CD4-positive, alpha-beta T cell treated with Interleukin-17A for 4 hours (primary cell): ENCODE measurements around the gene ABO.
"Not testable (repeated sequence)": the region's sequence is repeated elsewhere in the genome, so short reads cannot be mapped to it uniquely, and the experiment has no call there.

Experiments used
- DNase-seq: peaks from one replicate; pipeline ENCODE4 v3.0.0-alpha.2; 2020; ENCODE audit warnings: mixed read lengths

The ABO gene

DNA sequence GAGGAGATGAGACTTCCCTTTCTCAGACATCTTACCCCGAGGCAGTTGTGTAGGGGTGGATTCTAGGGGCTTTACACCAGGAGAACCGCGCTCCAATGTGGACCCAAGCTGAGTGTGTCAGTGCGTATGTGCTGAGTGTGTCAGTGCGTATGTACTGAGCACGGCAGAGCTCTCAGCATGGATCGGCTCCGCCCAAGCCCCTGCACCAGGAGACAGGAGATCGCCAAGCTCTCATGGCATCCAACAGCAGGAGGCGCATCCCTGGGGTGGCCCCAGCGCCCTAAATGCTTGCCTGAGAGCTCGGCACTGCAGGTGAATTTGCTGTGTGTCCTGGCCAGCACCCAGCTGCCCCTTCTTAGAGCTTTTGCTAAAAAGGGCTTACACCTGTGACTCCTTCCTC, 53.0 kb downstream of the ABO start:
- not testable (repeated sequence) for DNase-seq

DNA sequence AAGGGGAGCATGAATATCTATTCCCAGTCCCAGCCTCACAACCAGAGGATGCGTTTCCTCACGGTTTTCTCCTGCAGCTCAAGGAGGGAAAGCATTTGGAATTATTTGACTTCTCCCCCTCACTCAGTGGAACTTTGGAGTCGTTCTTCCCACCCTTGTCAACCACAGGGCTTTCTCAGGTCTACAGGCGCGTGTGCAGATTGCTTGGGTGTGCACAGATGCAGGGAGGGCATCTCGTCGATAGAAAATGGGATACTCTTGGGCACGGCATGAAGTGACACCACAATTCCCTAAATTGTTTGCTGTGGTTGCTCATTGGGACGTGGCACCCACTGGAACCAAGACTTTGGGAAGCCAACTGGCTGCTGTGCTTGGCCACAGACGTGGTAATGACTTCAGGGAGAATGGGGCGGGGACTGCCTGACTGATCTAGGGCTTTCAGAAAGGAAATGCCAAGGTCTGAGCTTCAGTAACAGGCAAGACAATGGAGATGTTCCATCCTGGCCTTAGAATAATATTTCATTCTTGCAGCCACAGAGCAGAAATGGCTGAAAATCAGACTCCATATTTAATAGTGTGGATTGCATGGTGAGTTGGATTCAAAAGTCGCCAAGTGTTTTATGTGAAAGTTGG, 53.7 kb downstream of the ABO start:
- no peak for DNase-seq

DNA sequence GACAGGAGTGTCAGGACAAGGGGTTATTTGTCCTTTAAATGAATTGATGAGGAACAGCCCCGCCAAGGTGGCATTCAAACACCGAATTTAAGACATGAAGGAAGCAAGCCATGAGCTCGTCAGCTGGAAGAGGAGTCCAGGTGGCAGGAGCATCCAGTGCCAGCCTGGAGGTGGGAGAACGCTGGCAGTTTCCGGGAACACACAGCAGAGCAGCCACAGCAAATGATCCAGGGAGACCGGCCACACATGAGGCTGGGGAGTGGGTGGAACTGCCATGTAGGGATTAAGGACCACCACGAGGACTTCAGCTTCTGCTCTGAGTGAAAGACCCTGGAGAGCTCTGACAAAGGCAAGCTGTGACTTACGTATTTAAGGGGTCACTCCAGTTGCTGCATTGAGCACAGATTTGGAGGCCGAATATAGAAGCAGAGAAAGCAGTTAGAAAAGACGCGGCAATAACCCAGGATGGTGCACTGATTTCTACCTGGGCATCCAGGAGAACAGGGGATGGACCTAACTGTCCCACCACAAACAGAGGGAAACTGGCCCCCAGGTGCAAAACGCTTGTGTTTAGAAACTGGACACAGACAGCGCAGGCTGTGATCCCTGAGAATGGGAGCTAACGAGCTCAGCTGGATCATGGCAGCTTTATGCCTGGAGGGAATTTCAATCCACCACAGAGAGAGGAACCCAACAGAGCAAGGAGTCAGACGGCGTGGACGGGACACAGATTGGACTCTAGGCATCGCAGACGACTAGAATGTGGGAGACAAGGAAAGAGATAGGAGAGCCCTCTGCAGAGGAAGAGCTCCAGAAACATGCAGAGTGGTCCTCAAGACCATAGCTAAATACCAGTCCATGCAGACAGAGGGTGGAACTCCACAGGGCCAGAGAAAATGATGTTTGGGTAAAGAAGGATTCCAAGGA, 56.7 kb downstream of the ABO start:
- not testable (repeated sequence) for DNase-seq

- DNase-seq: not testable (repeated sequence)
These were observed 57.5 kb downstream of the ABO start for GRCh38 chr9:133217333-133217988.

DNA sequence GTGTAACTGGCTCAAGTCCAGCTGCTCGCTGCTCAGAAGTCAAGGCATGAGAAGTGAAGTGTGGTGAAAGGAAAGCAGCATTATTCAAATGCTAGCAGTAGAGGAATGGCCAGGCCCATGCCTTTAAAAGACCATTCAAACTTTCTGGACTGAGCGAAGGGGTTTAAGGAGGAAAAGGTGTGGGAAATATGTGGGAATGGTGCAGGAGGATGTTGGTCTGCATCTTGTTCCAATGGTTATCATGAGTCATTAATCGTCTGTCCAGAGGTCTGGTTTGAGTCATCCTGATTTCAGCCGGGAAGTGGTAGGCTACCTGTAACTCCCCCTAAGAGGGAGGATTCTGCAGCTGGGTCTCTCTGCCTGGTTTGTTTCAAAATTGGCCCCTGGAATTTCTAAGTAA, 60.7 kb downstream of the ABO start:
- DNase-seq: not testable (repeated sequence)

GRCh38 chr9:133210609-133211008, 64.4 kb downstream of the ABO start:
- DNase-seq: no peak

- DNase-seq: no peak
These were observed 64.8 kb downstream of the ABO start for GRCh38 chr9:133210202-133210532.

- DNase-seq: not testable (repeated sequence)
These were observed 65.4 kb downstream of the ABO start for GRCh38 chr9:133209327-133210201.

GRCh38 chr9:133208880-133209300, 66.1 kb downstream of the ABO start, which contains the start of gene OBP2B:
Gene OBP2B (minus strand): TSS chr9:133209250. CDS start chr9:133209199, 51 bp downstream.
- DNase-seq: not testable (repeated sequence)

DNA sequence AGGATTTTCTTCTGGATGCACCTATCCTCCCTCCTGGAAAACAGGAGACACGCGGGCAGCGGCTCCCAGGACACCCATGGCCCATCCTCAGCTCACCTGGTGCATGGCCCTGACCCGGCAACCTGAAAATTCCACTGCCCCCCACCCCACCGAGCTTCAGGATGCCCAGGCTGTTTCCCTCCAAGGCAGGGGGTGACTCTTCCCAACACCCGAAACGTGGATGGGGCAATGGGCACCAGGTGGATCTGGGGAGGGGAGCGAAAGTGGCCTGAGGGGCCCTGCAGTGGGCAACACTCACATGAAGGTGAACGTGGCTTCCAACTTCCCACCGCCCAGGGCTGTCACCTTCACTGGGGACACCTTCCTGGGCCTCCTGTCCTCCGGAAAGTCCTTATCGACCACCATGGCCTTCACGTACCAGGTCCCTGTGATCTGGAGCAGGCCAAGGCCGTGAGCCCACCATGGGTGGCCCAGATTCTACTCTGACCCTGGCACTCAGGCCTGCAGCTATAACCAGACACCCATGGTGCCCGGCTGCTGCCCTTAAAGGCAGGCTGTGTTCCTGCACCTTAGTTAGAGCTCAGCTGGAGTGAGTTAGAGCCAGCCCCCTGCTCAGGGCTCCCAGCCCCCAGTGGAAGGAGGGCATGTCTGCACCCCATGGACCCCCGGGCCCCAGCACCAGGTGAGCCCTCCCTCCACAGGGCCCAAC, 66.7 kb downstream of the ABO start:
- not testable (repeated sequence) for DNase-seq

DNA sequence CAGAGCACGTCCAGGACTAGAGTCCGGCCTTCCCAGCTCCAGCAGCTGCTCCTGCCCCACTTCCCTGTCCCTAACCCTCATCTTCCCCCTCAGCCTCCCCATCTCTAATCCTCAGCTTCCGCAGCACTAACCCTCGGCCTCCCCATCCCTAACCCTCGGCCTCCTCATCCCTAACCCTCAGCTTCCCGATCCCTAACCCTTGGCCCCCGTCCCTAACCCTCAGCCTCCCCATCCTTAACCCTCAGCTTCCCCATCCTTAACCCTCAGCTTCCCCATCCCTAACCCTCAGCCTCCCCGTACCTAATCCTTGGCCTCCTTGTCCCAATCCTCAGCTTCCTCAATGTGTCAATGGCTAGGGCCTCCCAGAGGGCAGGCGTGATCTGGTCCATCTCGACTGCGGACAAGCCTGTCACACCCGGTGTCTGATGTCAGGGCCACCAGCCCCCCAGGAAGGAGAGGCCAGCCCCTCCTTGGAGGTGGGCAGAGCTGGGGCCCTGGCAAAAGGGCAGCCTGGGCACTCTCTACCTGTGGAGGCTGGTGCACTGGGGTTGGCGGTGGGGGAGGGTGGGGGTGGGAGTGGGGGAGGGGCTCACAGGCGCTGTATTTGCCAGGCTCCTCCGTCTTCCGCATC, 67.3 kb downstream of the ABO start:
- DNase-seq: no peak

- no peak for DNase-seq
These were observed 67.9 kb downstream of the ABO start for GRCh38 chr9:133207021-133207531.

DNA sequence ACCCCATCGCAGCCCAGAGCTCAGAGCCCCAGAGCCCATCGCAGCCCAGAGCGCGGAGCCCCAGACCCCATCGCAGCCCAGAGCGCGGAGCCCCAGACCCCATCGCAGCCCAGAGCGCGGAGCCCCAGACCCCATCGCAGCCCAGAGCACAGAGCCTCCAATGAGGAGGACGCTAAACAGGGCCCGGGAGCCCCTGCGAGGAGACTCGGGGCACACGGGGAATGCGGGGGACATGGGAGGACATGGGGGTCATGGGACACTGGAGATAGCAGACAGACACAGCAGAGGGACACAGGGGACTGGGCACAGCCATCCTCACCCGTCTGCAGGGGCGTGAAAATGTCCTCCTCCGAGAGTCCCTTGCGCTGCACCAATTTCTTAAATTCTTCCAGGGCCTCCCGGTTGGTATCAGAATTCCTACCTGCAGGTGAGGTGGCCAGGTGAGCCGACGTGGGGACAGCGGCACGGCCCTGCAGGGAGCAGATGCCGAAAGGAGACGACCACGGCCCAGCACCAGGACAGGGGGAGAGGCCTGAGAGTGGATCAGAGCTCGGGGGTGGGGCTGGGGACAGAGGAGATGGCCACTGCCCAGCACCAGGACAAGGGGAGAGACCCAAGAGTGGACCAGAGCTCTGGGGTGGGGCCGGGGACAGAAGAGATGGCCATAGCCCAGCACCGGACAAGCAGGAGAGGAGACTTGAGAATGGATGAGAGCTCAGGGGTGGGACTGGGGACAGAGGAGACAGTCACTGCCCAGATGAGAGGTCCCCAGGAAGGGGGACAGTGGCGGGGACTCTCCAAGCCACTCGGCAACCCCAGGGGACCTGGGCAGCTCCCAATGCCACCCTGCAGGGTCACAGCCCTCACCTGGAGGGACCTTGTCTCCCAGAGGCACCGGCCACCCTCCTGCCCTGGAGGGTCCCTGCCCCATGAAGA, 68.7 kb downstream of the ABO start:
- no peak for DNase-seq

GRCh38 chr9:133205481-133205887, 69.5 kb downstream of the ABO start:
- not testable (repeated sequence) for DNase-seq
